Mesendoderm (in vitro differentiated cells): ENCODE results near the gene MYO1G.
A peak's percentile ranks its signal among the peaks of the same experiment; 100 is the strongest.
"Not testable (repeated sequence)": the region's sequence is repeated elsewhere in the genome, so short reads cannot be mapped to it uniquely, and the experiment has no call there.

Source experiments
- DNase-seq: peaks from one replicate; pipeline ENCODE4 v3.0.0; 2013
- H2AK5ac ChIP-seq: 2 replicates; pipeline ENCODE4 v1.6.1; 2013; ENCODE audit warnings: low read length, inconsistent platforms
- H2BK120ac ChIP-seq: 2 replicates; pipeline ENCODE4 v1.6.1; 2013; ENCODE audit warnings: low read depth, mild to moderate bottlenecking, low read length, moderate library complexity, mixed read lengths
- H2BK15ac ChIP-seq: replicated peaks from 2 replicates; pipeline ENCODE4 v1.6.1; 2013; ENCODE audit warnings: low read depth, mild to moderate bottlenecking, moderate library complexity
- H2BK5ac ChIP-seq: 2 replicates; pipeline ENCODE4 v1.6.1; 2013; ENCODE audit warnings: low read length, inconsistent platforms
- H3K18ac ChIP-seq: 2 replicates; pipeline ENCODE4 v1.6.1; 2013; ENCODE audit warnings: mild to moderate bottlenecking, low read length, mixed read lengths
- H3K23ac ChIP-seq: one replicate; pipeline ENCODE4 v1.6.1; 2013; ENCODE audit warnings: low read length
- H3K27ac ChIP-seq: 2 replicates; pipeline ENCODE4 v1.5.1; 2013; ENCODE audit warnings: low read depth, mild to moderate bottlenecking, inconsistent platforms, low read length, moderate library complexity
- H3K27me3 ChIP-seq: 2 replicates; pipeline ENCODE4 v1.6.1; 2013; ENCODE audit warnings: low read length, control low read depth, mild to moderate bottlenecking, inconsistent platforms; ENCODE audit not compliant: insufficient read depth, poor library complexity
- H3K36me3 ChIP-seq: 2 replicates; pipeline ENCODE4 v1.6.1; 2013; ENCODE audit warnings: low read length, inconsistent platforms; ENCODE audit not compliant: control insufficient read depth, insufficient read depth
- H3K4ac ChIP-seq: one replicate; pipeline ENCODE4 v1.6.1; 2013; ENCODE audit warnings: low read depth, mild to moderate bottlenecking, low read length, moderate library complexity
- H3K4me1 ChIP-seq: 2 replicates; pipeline ENCODE4 v1.6.1; 2013; ENCODE audit warnings: low read depth, low read length, inconsistent platforms; ENCODE audit not compliant: control insufficient read depth
- H3K4me2 ChIP-seq: 2 replicates; pipeline ENCODE4 v1.6.1; 2013; ENCODE audit warnings: low read length
- H3K4me3 ChIP-seq: 2 replicates; pipeline ENCODE4 v1.5.1; 2013; ENCODE audit warnings: mild to moderate bottlenecking, low read length
- H3K56ac ChIP-seq: one replicate; pipeline ENCODE4 v1.6.1; 2013; ENCODE audit warnings: low read length
- H3K79me1 ChIP-seq: 2 replicates; pipeline ENCODE4 v1.6.1; 2013; ENCODE audit warnings: low read length, inconsistent platforms
- H3K79me2 ChIP-seq: 2 replicates; pipeline ENCODE4 v1.6.1; 2013; ENCODE audit warnings: mild to moderate bottlenecking, low read length; ENCODE audit not compliant: control insufficient read depth, insufficient read depth
- H3K9ac ChIP-seq: 2 replicates; pipeline ENCODE4 v1.6.1; 2013; ENCODE audit warnings: low read length, inconsistent platforms
- H4K5ac ChIP-seq: one replicate; pipeline ENCODE4 v1.6.1; 2013; ENCODE audit warnings: low read length
- H4K8ac ChIP-seq: one replicate; pipeline ENCODE4 v1.6.1; 2013; ENCODE audit warnings: low read depth, mild to moderate bottlenecking, control low read depth, low read length, moderate library complexity
- WGBS: extraction: QIAGEN DNeasy Blood & Tissue Kit; methylation state at CpG from one replicate; pipeline ENCODE4 v1.1.7; 2013; ENCODE audit warnings: low lambda C conversion rate, missing lambda C conversion rate; ENCODE audit not compliant: insufficient coverage; ENCODE audit errors: extremely low coverage; 5-methylcytosine and 5-hydroxymethylcytosine counted together

The MYO1G gene

GRCh38 chr7:44936322-44936721, 42.5 kb downstream of the MYO1G start:
- DNase-seq, result no peak
- Histone ChIP-seq H3K56ac (no peak overlapping the region), H3K4me3 (no peak overlapping the region), H3K79me2 (no peaks in the 10 kb centered on the region), H3K36me3 (no peaks in the 10 kb centered on the region), H2BK5ac (no peak overlapping the region), H3K4me1 (no peaks in the 10 kb centered on the region), H2BK120ac (no peak overlapping the region), H2BK15ac (no peak overlapping the region), H3K4ac (no peak overlapping the region), H3K18ac (no peak overlapping the region), H3K23ac (peak overlapping the region; percentile 94), H4K8ac (no peak overlapping the region), H2AK5ac (no peak overlapping the region), H3K9ac (no peak overlapping the region), H3K27me3 (no peaks in the 10 kb centered on the region), H3K27ac (no peak overlapping the region), H3K79me1 (no peaks in the 10 kb centered on the region), H4K5ac (no peak overlapping the region), H3K4me2 (no peak overlapping the region)
- no CpG with 5 or more reads among the region's 5 CpGs for WGBS

- H4K8ac ChIP-seq, result no peak overlapping the region
- H3K9ac ChIP-seq, result no peak overlapping the region
- no peak overlapping the region for H3K4ac ChIP-seq
- no peak overlapping the region for H2BK5ac ChIP-seq
- no peak overlapping the region for H4K5ac ChIP-seq
- H3K4me2 ChIP-seq, result no peak overlapping the region
- DNase-seq, result no peak
- no peak overlapping the region for H3K23ac ChIP-seq
- no peaks in the 10 kb centered on the region for H3K4me1 ChIP-seq
- H3K79me2 ChIP-seq, result no peaks in the 10 kb centered on the region
- H3K18ac ChIP-seq, result no peak overlapping the region
- H2BK15ac ChIP-seq, result no peak overlapping the region
- H2BK120ac ChIP-seq, result no peak overlapping the region
- no peak overlapping the region for H3K56ac ChIP-seq
- no peak overlapping the region for H3K4me3 ChIP-seq
- H3K27me3 ChIP-seq, result no peaks in the 10 kb centered on the region
- no peak overlapping the region for H3K27ac ChIP-seq
- no CpG with 5 or more reads among the region's 4 CpGs for WGBS
- no peaks in the 10 kb centered on the region for H3K79me1 ChIP-seq
- no peak overlapping the region for H2AK5ac ChIP-seq
- no peaks in the 10 kb centered on the region for H3K36me3 ChIP-seq
Measured at GRCh38 chr7:44935583-44935982, 43.2 kb downstream of the MYO1G start.

GRCh38 chr7:44935016-44935415, 43.8 kb downstream of the MYO1G start:
- Histone ChIP-seq H3K56ac (no peak overlapping the region), H3K79me1 (no peaks in the 10 kb centered on the region), H3K23ac (no peak overlapping the region), H2AK5ac (no peak overlapping the region), H3K9ac (no peak overlapping the region), H3K27me3 (no peaks in the 10 kb centered on the region), H3K79me2 (no peaks in the 10 kb centered on the region), H2BK5ac (no peak overlapping the region), H3K4me1 (no peaks in the 10 kb centered on the region), H3K27ac (no peak overlapping the region), H3K18ac (no peak overlapping the region), H4K5ac (no peak overlapping the region), H3K4me2 (no peak overlapping the region), H3K4ac (no peak overlapping the region), H3K36me3 (no peaks in the 10 kb centered on the region), H3K4me3 (no peak overlapping the region), H2BK120ac (no peak overlapping the region), H2BK15ac (no peak overlapping the region), H4K8ac (no peak overlapping the region)
- no CpG with 5 or more reads among the region's 1 CpG for WGBS
- peak; percentile 29 for DNase-seq

GRCh38 chr7:44934510-44934909, 44.3 kb downstream of the MYO1G start:
- no CpG with 5 or more reads among the region's 5 CpGs for WGBS
- not testable (repeated sequence) for H2BK120ac ChIP-seq

GRCh38 chr7:44930921-44931320, 47.9 kb downstream of the MYO1G start:
- Histone ChIP-seq H3K18ac (no peak overlapping the region), H3K9ac (no peak overlapping the region), H3K23ac (no peak overlapping the region), H3K56ac (no peak overlapping the region), H3K36me3 (no peaks in the 10 kb centered on the region), H3K4me3 (no peak overlapping the region), H2AK5ac (no peak overlapping the region), H3K79me2 (no peaks in the 10 kb centered on the region), H2BK5ac (no peak overlapping the region), H3K4ac (no peak overlapping the region), H2BK15ac (no peak overlapping the region), H2BK120ac (no peak overlapping the region), H3K27ac (no peak overlapping the region), H3K27me3 (no peaks in the 10 kb centered on the region), H4K5ac (no peak overlapping the region), H4K8ac (no peak overlapping the region), H3K4me1 (no peaks in the 10 kb centered on the region), H3K4me2 (no peak overlapping the region), H3K79me1 (no peaks in the 10 kb centered on the region)
- DNase-seq, result no peak
- no CpG with 5 or more reads among the region's 6 CpGs for WGBS

More at GRCh38 chr7:44934510-44934909, 44.3 kb downstream of the MYO1G start:
- H3K4me3 ChIP-seq, H2BK5ac ChIP-seq, H2BK15ac ChIP-seq, H3K23ac ChIP-seq, H3K56ac ChIP-seq, H2AK5ac ChIP-seq, H3K27ac ChIP-seq, H3K4me1 ChIP-seq, DNase-seq, H3K79me2 ChIP-seq, H3K4ac ChIP-seq, H3K27me3 ChIP-seq, H4K8ac ChIP-seq, H3K36me3 ChIP-seq, H3K18ac ChIP-seq, H4K5ac ChIP-seq, H3K79me1 ChIP-seq, H3K9ac ChIP-seq, H3K4me2 ChIP-seq: not testable (repeated sequence)

DNA sequence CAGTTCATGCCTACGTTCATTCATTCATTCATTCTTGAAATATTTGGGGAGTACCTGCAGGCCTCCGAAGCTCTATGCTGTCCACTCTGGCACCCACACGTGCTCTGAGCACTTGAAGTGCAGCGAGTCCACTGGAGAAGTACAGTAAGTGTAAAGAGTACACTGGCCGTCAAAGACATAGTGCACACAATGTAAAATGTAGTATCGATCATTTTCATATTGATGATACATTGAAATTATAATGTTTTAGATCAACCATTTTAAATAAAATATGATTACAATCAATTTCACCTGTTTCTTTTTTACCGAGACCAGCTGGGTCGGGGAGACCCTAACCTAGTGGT, 56.5 kb downstream of the MYO1G start:
- H3K79me1 ChIP-seq, result no peaks in the 10 kb centered on the region
- no peaks in the 10 kb centered on the region for H3K4me1 ChIP-seq
- no peak overlapping the region for H2BK120ac ChIP-seq
- no peak for DNase-seq
- no peaks in the 10 kb centered on the region for H3K36me3 ChIP-seq
- no CpG with 5 or more reads among the region's 8 CpGs for WGBS
- H3K27me3 ChIP-seq, result no peaks in the 10 kb centered on the region
- H3K9ac ChIP-seq, result no peak overlapping the region
- H4K5ac ChIP-seq, result no peak overlapping the region
- no peak overlapping the region for H3K27ac ChIP-seq
- H3K18ac ChIP-seq, result no peak overlapping the region
- no peak overlapping the region for H3K4me2 ChIP-seq
- no peak overlapping the region for H3K4ac ChIP-seq
- no peak overlapping the region for H3K4me3 ChIP-seq
- H4K8ac ChIP-seq, result no peak overlapping the region
- H2BK5ac ChIP-seq, result no peak overlapping the region
- H3K79me2 ChIP-seq, result no peaks in the 10 kb centered on the region
- no peak overlapping the region for H2BK15ac ChIP-seq
- no peak overlapping the region for H2AK5ac ChIP-seq
- H3K56ac ChIP-seq, result no peak overlapping the region
- H3K23ac ChIP-seq, result no peak overlapping the region
